Fibroblast of skin of abdomen (primary cell): ENCODE measurements around the gene NUP214. TPM values are rescaled to one million over a fixed set of nuclear protein-coding genes. Genes with fewer than 3 reads are reported as not detected.

ENCODE experiments used
- DNase-seq: peaks from one replicate; pipeline ENCODE4 v3.0.0-alpha.2; 2013
- polyA plus RNA-seq, 2 experiments: library from polyadenylated mRNA; unstranded; fragments of 120-200 nt; gene quantifications; one replicate each; pipeline ENCODE4 v1.2.1, GENCODE V29; 2013; ENCODE audit not compliant: insufficient read length in 2 of 2

Gene NUP214
- polyA plus RNA-seq (2013, experiment 1 of 2; ENCODE audit: insufficient read length), result 28.2 TPM
- 30.4 TPM for polyA plus RNA-seq (2013, experiment 2 of 2; ENCODE audit: insufficient read length)

DNA sequence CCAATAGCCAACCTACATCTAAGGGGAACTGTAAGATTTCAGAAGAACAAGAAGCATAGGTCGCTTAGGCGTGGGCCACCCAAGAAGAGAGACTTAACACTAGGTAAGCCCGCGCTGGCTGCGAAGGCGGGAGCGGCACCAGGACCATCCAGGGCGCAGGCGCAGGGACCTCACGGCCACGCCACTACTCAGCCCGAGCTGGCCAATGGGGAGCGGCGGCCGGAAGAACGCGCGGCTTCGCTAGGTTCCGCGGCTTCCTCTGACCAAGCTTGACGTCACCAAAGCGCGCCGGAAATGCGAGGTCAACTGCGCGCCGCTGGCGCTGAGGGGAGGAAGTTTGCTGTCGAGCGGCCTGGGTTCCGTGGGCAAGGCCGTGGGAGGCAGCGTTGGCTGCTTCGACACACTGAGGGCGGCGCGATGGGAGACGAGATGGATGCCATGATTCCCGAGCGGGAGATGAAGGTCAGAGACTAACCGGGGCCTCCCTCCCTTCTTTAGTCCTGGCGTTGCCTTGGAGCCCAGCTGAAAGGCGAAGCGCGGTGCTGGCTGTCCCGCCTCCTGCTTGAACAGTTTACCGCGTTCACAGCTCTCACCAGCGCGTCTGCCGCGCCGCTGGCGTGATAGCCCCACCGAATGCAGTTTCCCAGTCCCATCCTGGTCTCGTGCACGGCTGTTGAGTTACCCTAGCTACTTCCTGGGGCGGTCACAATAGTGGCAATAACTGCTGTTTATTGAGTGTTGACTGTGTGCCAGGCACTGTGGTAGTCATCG lies at the start of gene NUP214:
Gene NUP214, plus strand, starts transcription at position 299 of the 771 bp plus-strand sequence. Its CDS starts 119 bp downstream, at position 418.
- DNase-seq, result peak; percentile 97

GRCh38 chr9:131076347-131077195 lies 48.8 kb upstream of the NUP214 start:
- no peak for DNase-seq

- DNase-seq, result no peak
Observed at GRCh38 chr9:131078427-131079366, 46.7 kb upstream of the NUP214 start.

DNA sequence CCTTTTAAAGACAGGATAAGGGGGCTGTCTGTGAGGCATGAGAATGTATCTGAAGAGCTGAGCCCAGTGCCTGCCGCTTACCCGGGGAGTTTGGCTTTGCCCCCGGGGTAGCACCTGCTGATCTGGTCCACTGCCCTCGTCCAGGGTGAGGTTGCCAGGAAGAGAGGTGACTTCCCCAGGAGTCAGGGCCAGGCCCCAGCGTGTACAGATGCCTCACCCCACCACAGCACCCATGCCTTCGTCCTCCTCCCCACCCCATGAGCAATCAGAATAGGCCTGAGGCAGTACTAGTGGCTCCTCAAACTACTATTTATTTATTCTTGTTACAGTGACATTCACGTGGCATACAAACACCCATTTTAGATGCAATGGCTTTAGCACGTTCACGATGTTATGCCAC lies 44.8 kb upstream of the NUP214 start:
- no peak for DNase-seq

- DNase-seq, result no peak
Observed at GRCh38 chr9:131081868-131082267, 43.5 kb upstream of the NUP214 start.

GRCh38 chr9:131082774-131083512 lies 42.4 kb upstream of the NUP214 start:
- no peak for DNase-seq

DNA sequence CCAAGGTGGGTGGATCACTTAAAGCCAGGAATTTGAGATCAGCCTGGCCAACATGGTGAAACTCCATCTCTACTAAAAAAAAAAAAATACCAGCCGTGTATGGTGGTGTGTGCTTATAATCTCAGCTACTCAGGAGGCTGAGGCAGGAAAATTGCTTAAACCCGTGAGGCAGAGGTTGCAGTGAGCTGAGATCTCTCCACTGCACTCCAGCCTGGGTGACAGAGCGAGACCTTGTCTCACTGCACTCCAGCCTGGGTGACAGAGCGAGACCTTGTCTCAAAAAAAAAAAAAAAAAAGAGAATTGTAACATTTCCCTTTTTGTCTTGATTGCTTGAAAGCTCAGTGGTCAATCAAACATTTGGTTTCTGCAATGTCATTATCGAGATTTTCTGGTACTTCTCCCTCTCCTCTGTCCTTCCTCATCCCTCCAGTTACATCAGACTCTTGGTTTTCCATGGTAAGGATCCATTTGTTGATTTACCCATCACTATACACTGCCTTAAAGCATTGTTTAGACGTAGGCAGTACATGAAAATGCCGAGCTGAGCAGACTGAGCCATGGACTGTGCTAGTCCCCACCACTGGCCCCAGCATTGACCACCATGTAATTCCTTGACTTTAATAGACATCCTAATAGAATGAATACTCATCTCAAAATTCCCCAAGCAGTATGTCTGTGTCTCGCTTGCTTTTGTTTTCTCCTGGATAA lies 40.6 kb upstream of the NUP214 start:
- DNase-seq, result no peak

GRCh38 chr9:131085370-131086122 lies 39.8 kb upstream of the NUP214 start:
- no peak for DNase-seq

DNA sequence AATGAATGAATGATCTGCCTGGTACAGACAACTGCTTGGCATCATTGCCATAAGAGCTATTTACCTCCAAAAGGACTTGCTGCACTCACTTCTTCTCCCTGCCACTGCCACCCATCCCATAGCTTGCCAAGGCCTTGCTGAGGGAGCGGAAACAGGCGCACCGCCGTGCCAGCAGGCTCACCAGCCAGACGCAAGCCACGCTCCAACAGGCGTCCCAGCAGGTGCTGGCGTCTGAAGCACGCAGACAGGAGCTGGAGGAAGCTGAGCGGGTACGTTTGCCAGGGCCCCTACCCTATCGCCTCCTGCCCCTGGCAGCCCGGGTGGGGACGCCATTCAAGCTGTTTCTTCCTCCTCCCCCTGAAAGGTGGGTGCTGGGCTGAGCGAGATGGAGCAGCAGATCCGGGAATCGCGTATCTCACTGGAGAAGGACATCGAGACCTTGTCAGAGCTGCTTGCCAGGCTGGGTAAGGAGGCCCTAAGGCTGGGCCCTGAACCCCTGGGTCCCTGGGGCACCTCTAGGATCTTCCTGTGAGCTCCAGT lies 38.0 kb upstream of the NUP214 start:
- DNase-seq, result no peak

DNA sequence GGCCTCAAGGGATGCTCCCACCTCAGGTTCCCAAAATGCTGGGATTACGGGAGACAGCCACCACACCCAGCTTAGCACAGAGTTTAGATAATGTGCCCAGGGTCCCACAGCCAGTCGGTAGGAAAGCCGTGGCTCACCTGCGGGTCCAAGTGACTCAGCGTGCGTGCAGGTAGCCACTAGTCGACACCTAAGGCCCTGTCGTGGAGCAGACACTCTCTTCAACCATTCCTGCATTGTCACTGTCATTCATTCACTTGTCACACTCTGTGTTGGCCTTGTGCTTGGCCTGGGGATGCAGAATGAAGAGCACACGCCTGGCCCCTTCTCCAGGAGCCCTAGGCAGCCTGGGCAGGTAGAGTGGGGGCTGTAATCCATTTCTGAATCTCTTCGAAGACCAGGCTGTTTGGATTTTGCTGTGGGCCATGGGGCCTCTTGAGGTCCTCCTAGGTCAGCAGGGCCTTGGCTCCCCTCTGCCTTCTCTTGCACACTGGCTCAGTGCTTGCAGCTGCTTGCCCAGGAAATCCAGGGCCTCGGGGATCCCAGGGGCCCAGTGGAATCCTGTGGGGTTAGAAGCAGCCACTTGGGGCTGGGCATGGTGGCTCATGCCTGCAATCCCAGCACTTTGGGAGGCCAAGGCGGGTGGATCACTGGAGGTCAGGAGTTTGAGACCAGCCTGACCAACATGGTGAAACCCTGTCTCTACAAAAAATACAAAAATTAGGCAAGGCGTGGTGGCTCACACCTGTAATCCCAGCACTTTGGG lies 35.2 kb upstream of the NUP214 start:
- no peak for DNase-seq

- no peak for DNase-seq
Observed at GRCh38 chr9:131091352-131091992, 33.9 kb upstream of the NUP214 start.

DNA sequence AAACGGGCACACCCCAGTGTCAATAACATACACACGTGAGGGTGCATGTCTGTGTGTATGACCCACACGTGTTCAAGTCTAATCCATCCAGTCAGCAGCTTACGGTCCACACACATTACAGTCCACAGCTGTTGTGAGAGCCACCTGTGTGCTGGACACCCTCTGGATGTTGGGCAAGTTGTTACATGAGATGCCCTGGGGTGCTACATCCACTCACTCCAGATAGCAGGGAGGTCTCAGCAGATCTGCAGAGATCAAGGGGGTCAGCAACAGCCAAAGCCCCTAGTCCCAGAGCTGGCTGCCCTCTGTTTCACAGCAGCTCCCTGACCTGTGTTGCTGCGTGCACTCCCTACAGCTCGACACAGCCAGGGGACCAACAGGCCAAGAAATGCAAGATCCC lies 33.4 kb upstream of the NUP214 start:
- no peak for DNase-seq

- DNase-seq, result no peak
Observed at GRCh38 chr9:131092548-131093440, 32.6 kb upstream of the NUP214 start.

DNA sequence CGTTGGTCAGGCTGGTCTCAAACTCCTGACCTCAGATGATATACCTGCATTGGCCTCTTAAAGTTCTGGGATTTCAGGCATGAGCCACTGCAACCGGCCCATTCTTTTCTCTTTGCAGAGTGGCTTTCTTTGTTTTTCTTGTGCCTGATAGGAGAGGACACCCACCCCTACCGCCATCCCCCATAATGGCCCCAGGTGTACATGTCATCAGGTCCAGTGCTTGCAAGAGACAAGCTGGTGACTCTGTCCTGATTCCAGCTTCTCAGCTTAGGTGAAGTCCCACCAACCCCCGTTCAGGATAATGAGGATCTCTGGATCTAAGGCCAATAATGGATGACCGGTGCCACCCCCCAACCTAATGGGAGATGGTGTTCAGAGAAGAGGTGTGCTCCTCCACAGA lies 31.4 kb upstream of the NUP214 start:
- DNase-seq, result no peak

DNA sequence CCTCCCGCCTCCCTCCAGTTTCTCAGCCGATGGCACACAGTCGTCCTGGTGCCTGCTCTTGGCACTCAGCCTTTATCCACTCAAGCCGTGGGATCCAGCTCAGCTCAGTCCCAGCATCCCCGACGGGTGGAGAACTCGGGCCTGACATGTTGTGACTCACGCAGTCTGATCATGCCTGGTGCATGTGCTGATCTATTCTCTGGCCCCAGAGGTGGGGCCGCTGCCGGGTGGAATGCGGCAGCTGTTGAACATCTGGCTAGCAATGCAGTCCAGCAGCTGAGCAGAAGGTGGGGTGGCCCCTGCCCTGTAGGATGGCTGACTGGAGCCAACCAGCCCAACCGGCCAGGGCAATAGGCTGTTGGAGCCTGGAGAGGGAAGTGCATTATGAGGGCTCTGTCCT lies 30.8 kb upstream of the NUP214 start:
- peak; percentile 63 for DNase-seq

GRCh38 chr9:131095666-131096268 lies 29.6 kb upstream of the NUP214 start:
- no peak for DNase-seq
